ENCODE measurements around the gene LRRC32.
"Not testable (repeated sequence)": the region's sequence is repeated elsewhere in the genome, so short reads cannot be mapped to it uniquely, and the experiment has no call there.

The LRRC32 gene

DNA sequence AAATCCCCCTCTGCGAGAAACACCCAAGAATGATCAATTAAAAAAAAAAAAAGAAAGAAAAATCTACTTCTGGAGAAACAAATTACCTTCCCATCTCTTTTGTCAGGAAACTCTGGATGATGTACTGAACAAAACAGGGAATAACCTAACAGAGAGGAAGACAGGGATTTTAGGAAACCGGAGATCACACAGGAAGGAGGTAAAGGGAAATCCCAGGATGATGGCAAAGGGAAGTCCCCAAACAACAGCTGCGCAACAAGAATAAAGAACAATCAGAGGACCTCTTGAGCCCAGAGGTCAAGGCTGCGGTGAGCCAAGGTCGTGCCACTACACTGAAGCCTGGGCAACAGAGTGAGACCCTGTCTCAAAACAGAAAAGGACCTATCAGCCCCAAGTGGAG is 50.7 kb downstream of the LRRC32 start:
- H3K4me3 ChIP-seq (ENCODE audit: low read depth, low read length); H3K36me3 ChIP-seq (ENCODE audit: insufficient read depth, low read length); H2AFZ ChIP-seq (ENCODE audit: low read length, unreplicated experiment); H3K27ac ChIP-seq (ENCODE audit: low read depth, low read length); H3K79me2 ChIP-seq (ENCODE audit: control insufficient read depth, insufficient read depth, low read length, unreplicated experiment); H3K27me3 ChIP-seq (ENCODE audit: insufficient read depth, low read length): not testable (repeated sequence)
- H3K4me1 ChIP-seq (ENCODE audit: control insufficient read depth, insufficient read depth, low read length, unreplicated experiment): peaks cover 46% of the 10 kb centered on the region

DNA sequence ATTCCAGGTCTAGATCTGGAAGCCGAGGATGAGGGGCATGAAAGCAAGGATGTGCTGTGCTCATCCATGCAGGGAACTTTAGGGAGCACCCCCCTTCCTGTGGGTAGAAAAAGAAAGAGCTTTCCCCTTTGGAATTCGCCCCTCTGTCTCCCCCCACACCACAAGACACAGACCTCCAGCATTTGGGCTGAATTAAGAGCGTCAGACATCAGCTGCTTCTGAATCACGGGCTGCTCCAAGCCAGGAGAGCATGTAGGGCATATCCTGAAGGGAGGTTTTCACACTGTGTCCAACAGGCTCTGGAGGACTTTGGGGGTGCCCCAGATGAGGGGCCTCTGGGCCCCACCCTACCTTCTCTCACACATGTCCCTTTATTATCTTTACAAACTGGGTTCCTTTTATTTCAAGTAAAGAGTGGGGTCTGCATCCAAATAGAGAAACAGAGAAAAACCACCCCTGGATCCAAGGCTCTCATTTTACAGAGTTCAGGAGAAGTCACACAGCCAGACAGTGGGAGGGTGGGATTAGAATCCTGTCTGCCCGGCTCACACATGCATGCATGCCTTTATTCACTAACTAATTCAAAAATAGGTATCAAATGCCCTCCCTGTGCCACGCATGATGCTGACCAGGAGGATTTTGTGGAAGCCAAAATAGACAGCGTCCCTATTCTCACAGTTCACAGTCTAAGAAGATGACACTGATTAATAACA is 52.8 kb downstream of the LRRC32 start:
- H3K27ac ChIP-seq (ENCODE audit: low read depth, low read length): no peak overlapping the region
- no peaks in the 10 kb centered on the region for H3K27me3 ChIP-seq (ENCODE audit: insufficient read depth, low read length)
- peaks cover 35% of the 10 kb centered on the region for H3K4me1 ChIP-seq (ENCODE audit: control insufficient read depth, insufficient read depth, low read length, unreplicated experiment)
- H3K79me2 ChIP-seq (ENCODE audit: control insufficient read depth, insufficient read depth, low read length, unreplicated experiment): no peaks in the 10 kb centered on the region
- no peak overlapping the region for H2AFZ ChIP-seq (ENCODE audit: low read length, unreplicated experiment)
- 0 out of 2 replicates have a peak, but pooled peaks cover 9% of the 10 kb centered on the region for H3K36me3 ChIP-seq (ENCODE audit: insufficient read depth, low read length)
- H3K4me3 ChIP-seq (ENCODE audit: low read depth, low read length): no peak overlapping the region

GRCh38 chr11:76616676-76617552 is 53.6 kb downstream of the LRRC32 start:
- H3K4me1 ChIP-seq (ENCODE audit: control insufficient read depth, insufficient read depth, low read length, unreplicated experiment): peaks cover 27% of the 10 kb centered on the region
- no peak overlapping the region for H3K27ac ChIP-seq (ENCODE audit: low read depth, low read length)
- 0 out of 2 replicates have a peak, but pooled peaks cover 9% of the 10 kb centered on the region for H3K36me3 ChIP-seq (ENCODE audit: insufficient read depth, low read length)
- no peaks in the 10 kb centered on the region for H3K79me2 ChIP-seq (ENCODE audit: control insufficient read depth, insufficient read depth, low read length, unreplicated experiment)
- no peak overlapping the region for H2AFZ ChIP-seq (ENCODE audit: low read length, unreplicated experiment)
- H3K4me3 ChIP-seq (ENCODE audit: low read depth, low read length): no peak overlapping the region
- no peaks in the 10 kb centered on the region for H3K27me3 ChIP-seq (ENCODE audit: insufficient read depth, low read length)

DNA sequence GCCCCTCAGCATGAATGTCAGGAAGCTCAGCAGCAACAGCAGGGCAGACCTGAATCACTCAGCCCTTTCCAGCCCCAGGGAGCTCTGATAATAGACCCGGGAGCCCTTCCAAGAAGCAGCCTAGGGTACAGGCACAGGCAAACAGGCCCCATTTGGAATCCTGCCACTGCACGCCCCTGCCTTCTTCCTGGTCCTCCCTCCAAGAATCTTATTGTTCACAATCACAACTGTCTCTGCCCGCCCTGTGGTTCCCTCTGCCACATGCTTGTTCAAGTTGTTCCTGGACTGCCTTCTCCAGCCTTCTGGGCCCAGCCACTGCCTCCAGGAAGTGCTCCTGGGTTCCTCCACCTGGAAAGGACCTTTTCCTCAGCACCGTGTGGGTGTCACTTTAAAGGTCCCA is 54.6 kb downstream of the LRRC32 start:
- Histone ChIP-seq H3K79me2 (ENCODE audit: control insufficient read depth, insufficient read depth, low read length, unreplicated experiment) (no peaks in the 10 kb centered on the region), H2AFZ (ENCODE audit: low read length, unreplicated experiment) (no peak overlapping the region), H3K4me1 (ENCODE audit: control insufficient read depth, insufficient read depth, low read length, unreplicated experiment) (peaks cover 17% of the 10 kb centered on the region), H3K36me3 (ENCODE audit: insufficient read depth, low read length) (0 out of 2 replicates have a peak, but pooled peaks cover 9% of the 10 kb centered on the region), H3K27ac (ENCODE audit: low read depth, low read length) (no peak overlapping the region), H3K27me3 (ENCODE audit: insufficient read depth, low read length) (no peaks in the 10 kb centered on the region), H3K4me3 (ENCODE audit: low read depth, low read length) (no peak overlapping the region)

DNA sequence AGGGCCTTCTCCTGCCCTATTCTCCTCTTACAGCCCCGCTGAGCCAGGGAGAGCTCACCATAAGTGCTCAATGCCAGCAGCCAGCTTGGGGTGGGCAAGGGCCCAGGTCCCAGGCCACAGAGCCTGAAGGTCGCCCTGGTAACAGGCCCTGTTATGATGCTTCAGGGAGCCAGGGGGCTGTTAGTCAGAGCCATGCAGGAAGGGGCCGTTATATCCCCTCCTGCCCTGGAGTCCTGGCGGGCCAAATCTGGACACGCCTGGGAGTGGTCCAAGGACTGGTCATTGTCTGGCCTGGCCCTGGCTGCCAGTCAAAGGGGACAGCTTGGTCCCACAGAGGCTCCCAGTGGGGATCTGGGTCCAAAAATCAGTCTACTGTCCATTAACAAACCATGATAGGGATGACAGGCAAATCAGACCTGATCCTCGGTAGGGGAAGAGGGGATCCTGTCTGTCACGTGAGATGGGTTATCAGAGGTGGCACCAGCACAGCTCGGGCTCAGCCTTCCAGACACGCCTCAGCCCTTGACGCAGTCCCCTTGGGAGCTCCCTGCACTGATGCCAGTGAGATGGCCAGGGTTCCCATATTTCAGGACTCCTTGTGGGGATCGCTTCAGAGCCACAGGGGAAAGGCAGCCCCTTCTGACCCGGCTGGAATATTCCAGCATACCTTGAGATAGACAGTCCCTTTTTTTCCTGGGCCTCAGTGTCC is 55.9 kb downstream of the LRRC32 start:
- peaks cover 9% of the 10 kb centered on the region for H3K4me1 ChIP-seq (ENCODE audit: control insufficient read depth, insufficient read depth, low read length, unreplicated experiment)
- H2AFZ ChIP-seq (ENCODE audit: low read length, unreplicated experiment): no peak overlapping the region
- no peaks in the 10 kb centered on the region for H3K27me3 ChIP-seq (ENCODE audit: insufficient read depth, low read length)
- no peaks in the 10 kb centered on the region for H3K79me2 ChIP-seq (ENCODE audit: control insufficient read depth, insufficient read depth, low read length, unreplicated experiment)
- H3K4me3 ChIP-seq (ENCODE audit: low read depth, low read length): no peak overlapping the region
- H3K27ac ChIP-seq (ENCODE audit: low read depth, low read length): no peak overlapping the region
- H3K36me3 ChIP-seq (ENCODE audit: insufficient read depth, low read length): 0 out of 2 replicates have a peak, but pooled peaks cover 9% of the 10 kb centered on the region

DNA sequence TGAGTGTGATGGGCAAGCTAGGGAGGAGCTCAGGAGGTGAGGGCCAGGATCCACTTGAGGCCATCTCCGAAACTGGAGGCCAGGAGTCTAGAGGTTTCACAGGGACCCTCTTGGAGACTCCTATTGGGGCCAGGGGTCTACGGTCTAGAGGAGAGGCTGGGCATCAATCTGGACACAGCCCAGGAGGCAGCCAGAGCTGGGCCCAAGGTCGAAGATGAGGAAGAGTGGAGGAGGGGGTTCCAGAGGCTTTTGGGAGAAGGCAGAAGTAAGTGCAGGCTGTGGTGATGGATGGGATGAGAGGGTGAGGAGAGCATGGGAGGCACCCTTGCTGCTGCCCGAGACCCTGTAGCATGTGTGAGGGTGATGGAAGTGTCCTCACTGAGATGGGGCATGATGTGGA is 56.6 kb downstream of the LRRC32 start:
- Histone ChIP-seq H3K79me2 (ENCODE audit: control insufficient read depth, insufficient read depth, low read length, unreplicated experiment) (no peaks in the 10 kb centered on the region), H3K36me3 (ENCODE audit: insufficient read depth, low read length) (0 out of 2 replicates have a peak, but pooled peaks cover 9% of the 10 kb centered on the region), H3K27ac (ENCODE audit: low read depth, low read length) (no peak overlapping the region), H2AFZ (ENCODE audit: low read length, unreplicated experiment) (no peak overlapping the region), H3K4me3 (ENCODE audit: low read depth, low read length) (no peak overlapping the region), H3K27me3 (ENCODE audit: insufficient read depth, low read length) (no peaks in the 10 kb centered on the region), H3K4me1 (ENCODE audit: control insufficient read depth, insufficient read depth, low read length, unreplicated experiment) (peaks cover 9% of the 10 kb centered on the region)

- no peak overlapping the region for H2AFZ ChIP-seq (ENCODE audit: low read length, unreplicated experiment)
- no peak overlapping the region for H3K4me3 ChIP-seq (ENCODE audit: low read depth, low read length)
- H3K36me3 ChIP-seq (ENCODE audit: insufficient read depth, low read length): no peaks in the 10 kb centered on the region
- H3K4me1 ChIP-seq (ENCODE audit: control insufficient read depth, insufficient read depth, low read length, unreplicated experiment): peaks cover 9% of the 10 kb centered on the region
- no peaks in the 10 kb centered on the region for H3K79me2 ChIP-seq (ENCODE audit: control insufficient read depth, insufficient read depth, low read length, unreplicated experiment)
- no peak overlapping the region for H3K27ac ChIP-seq (ENCODE audit: low read depth, low read length)
- no peaks in the 10 kb centered on the region for H3K27me3 ChIP-seq (ENCODE audit: insufficient read depth, low read length)
Observed at GRCh38 chr11:76612226-76612625, 58.3 kb downstream of the LRRC32 start.

DNA sequence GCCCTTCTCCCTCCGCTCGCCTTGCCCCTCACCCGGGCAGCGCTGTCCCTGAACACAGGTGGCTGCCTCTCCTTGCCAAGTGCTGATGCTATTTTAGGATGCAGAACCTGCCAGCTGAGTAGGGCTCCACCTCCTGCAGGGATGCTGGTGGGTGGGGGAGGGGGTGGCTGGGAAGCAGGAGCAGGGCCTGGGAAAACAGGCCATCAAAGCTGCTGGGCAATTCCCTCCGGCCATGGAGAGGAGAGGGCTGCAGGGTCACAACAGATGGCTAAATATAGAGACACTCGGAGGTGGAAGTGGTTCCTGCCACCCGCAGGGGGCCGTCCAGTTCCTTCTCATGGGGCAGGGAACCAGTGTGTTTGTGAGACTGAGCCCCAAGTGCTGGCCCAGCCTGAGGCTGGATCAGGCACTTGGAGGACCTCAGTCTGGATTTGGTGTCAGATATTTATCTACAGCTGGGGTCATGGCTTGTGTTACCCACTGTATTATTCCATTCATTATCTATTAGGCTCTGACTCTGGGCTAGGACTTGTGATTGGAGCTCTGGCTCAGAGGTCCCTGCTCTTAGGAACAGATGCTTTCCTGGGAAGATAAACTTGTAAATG is 59.6 kb downstream of the LRRC32 start:
- H3K4me3 ChIP-seq (ENCODE audit: low read depth, low read length): no peak overlapping the region
- H3K79me2 ChIP-seq (ENCODE audit: control insufficient read depth, insufficient read depth, low read length, unreplicated experiment): no peaks in the 10 kb centered on the region
- H2AFZ ChIP-seq (ENCODE audit: low read length, unreplicated experiment): no peak overlapping the region
- H3K27me3 ChIP-seq (ENCODE audit: insufficient read depth, low read length): no peaks in the 10 kb centered on the region
- peaks cover 6% of the 10 kb centered on the region for H3K4me1 ChIP-seq (ENCODE audit: control insufficient read depth, insufficient read depth, low read length, unreplicated experiment)
- no peaks in the 10 kb centered on the region for H3K36me3 ChIP-seq (ENCODE audit: insufficient read depth, low read length)
- H3K27ac ChIP-seq (ENCODE audit: low read depth, low read length): no peak overlapping the region

DNA sequence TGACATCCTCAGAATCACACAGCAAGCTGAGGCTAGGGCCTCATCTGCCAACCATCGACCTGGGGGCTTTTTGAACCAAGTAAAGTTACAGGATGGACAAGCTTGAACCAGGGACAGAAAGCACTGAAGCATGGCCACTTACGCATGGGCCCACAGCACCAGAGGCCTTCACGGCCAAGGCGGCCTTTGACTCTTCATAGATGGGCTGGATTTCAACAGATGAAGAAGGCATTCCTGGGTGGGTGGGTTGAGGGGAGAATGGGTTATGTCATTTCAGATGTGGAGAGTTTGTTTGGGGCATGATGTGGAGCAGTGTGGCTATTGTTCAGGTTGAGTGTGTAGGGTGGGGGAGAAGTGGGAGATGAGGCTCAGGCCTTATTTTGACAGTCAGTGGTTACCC is 60.2 kb downstream of the LRRC32 start:
- H3K27ac ChIP-seq (ENCODE audit: low read depth, low read length): no peak overlapping the region
- no peak overlapping the region for H3K4me3 ChIP-seq (ENCODE audit: low read depth, low read length)
- H2AFZ ChIP-seq (ENCODE audit: low read length, unreplicated experiment): no peak overlapping the region
- no peaks in the 10 kb centered on the region for H3K79me2 ChIP-seq (ENCODE audit: control insufficient read depth, insufficient read depth, low read length, unreplicated experiment)
- H3K27me3 ChIP-seq (ENCODE audit: insufficient read depth, low read length): no peaks in the 10 kb centered on the region
- no peaks in the 10 kb centered on the region for H3K4me1 ChIP-seq (ENCODE audit: control insufficient read depth, insufficient read depth, low read length, unreplicated experiment)
- H3K36me3 ChIP-seq (ENCODE audit: insufficient read depth, low read length): no peaks in the 10 kb centered on the region

DNA sequence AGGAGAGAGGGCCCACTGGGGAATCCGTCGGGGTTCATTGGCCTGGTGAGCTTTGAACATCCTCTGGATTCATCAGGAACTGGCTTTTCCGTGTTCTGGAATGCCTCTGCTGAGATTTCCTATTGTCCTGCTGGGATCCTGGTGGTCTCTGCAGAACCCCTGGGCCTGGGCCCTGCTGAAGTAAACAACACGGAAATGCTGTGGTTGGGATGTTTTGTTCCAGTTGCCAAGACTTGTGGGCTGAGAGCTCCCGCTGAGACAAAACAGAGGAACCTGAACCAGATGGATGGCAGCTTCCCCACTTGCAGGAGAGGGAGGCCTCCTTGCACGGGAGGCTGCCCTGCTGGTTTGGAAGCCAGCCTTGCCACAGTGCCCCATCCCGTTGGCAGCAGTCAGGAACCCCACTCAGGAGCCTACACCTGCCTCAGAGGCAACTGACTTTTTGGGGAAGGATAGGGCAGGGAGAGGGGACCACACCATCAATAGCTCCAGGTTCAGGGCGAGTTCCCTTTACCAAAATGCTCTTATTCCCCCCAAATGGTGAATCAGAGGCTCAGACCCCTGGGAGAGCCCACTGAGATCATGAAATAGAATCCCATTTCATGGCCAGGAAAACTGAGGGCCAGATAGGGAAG is 60.7 kb downstream of the LRRC32 start:
- H3K4me3 ChIP-seq (ENCODE audit: low read depth, low read length): no peak overlapping the region
- H3K27ac ChIP-seq (ENCODE audit: low read depth, low read length): no peak overlapping the region
- no peaks in the 10 kb centered on the region for H3K27me3 ChIP-seq (ENCODE audit: insufficient read depth, low read length)
- H3K36me3 ChIP-seq (ENCODE audit: insufficient read depth, low read length): no peaks in the 10 kb centered on the region
- no peaks in the 10 kb centered on the region for H3K79me2 ChIP-seq (ENCODE audit: control insufficient read depth, insufficient read depth, low read length, unreplicated experiment)
- no peak overlapping the region for H2AFZ ChIP-seq (ENCODE audit: low read length, unreplicated experiment)
- H3K4me1 ChIP-seq (ENCODE audit: control insufficient read depth, insufficient read depth, low read length, unreplicated experiment): peaks cover 3% of the 10 kb centered on the region
